GM19438 (cell line): ENCODE data around the gene DNAJB8.

Source experiments
- ATAC-seq: cut with Tn5 transposase; IDR thresholded peaks from one replicate; pipeline ENCODE4 v1.9.1; 2021; ENCODE audit warnings: low read depth; ENCODE audit not compliant: unreplicated experiment

Gene DNAJB8

GRCh38 chr3:128452678-128453275, 13.9 kb downstream of the DNAJB8 start:
- ATAC-seq: no peak

- no peak for ATAC-seq
Observed at GRCh38 chr3:128452120-128452519, 14.6 kb downstream of the DNAJB8 start.

- no peak for ATAC-seq
Observed at GRCh38 chr3:128449111-128449638, 17.5 kb downstream of the DNAJB8 start.

- ATAC-seq: no peak
Observed at GRCh38 chr3:128448491-128448890, 18.2 kb downstream of the DNAJB8 start.

- no peak for ATAC-seq
Observed at GRCh38 chr3:128447561-128448013, 19.1 kb downstream of the DNAJB8 start.

- ATAC-seq: no peak
Observed at GRCh38 chr3:128446821-128447220, 19.9 kb downstream of the DNAJB8 start.

GRCh38 chr3:128445357-128445756, 21.3 kb downstream of the DNAJB8 start:
- no peak for ATAC-seq

- ATAC-seq: no peak
Observed at GRCh38 chr3:128443771-128444170, 22.9 kb downstream of the DNAJB8 start.

GRCh38 chr3:128442949-128443348, 23.7 kb downstream of the DNAJB8 start:
- ATAC-seq: no peak

GRCh38 chr3:128442070-128442469, 24.6 kb downstream of the DNAJB8 start:
- no peak for ATAC-seq

GRCh38 chr3:128439226-128439625, 27.5 kb downstream of the DNAJB8 start:
- no peak for ATAC-seq

- no peak for ATAC-seq
Observed at GRCh38 chr3:128438488-128439072, 28.1 kb downstream of the DNAJB8 start.

GRCh38 chr3:128436214-128436613, 30.5 kb downstream of the DNAJB8 start:
- no peak for ATAC-seq

GRCh38 chr3:128435561-128435960, 31.1 kb downstream of the DNAJB8 start:
- ATAC-seq: no peak

GRCh38 chr3:128435058-128435457, 31.6 kb downstream of the DNAJB8 start:
- ATAC-seq: no peak

GRCh38 chr3:128434524-128434923, 32.2 kb downstream of the DNAJB8 start:
- ATAC-seq: no peak

- no peak for ATAC-seq
Observed at GRCh38 chr3:128433837-128434165, 32.9 kb downstream of the DNAJB8 start.

GRCh38 chr3:128432971-128433836, 33.5 kb downstream of the DNAJB8 start:
- ATAC-seq: no peak

GRCh38 chr3:128432301-128432970, 34.3 kb downstream of the DNAJB8 start:
- no peak for ATAC-seq

GRCh38 chr3:128431803-128432300, 34.8 kb downstream of the DNAJB8 start:
- ATAC-seq: no peak

GRCh38 chr3:128430731-128431130, 36.0 kb downstream of the DNAJB8 start:
- ATAC-seq: no peak
